Stimulated activated CD4-positive, alpha-beta T cell treated with anti-CD3 and anti-CD28 coated beads, Interleukin-1b, Interleukin-23, amount 100 ng/mL, for 48 hours (primary cell): ENCODE results near the gene ZFPM1.

Source experiments
- DNase-seq: peaks from one replicate; pipeline ENCODE4 v3.0.0-alpha.2; 2020

The ZFPM1 gene

GRCh38 chr16:88580371-88580770 is 127.3 kb downstream of the ZFPM1 start:
- DNase-seq = no peak

- no peak for DNase-seq
Measured at GRCh38 chr16:88581033-88581432, 128.0 kb downstream of the ZFPM1 start.

- DNase-seq = no peak
Measured at GRCh38 chr16:88582912-88583575, 130.0 kb downstream of the ZFPM1 start.

- no peak for DNase-seq
Measured at GRCh38 chr16:88584676-88585075, 131.6 kb downstream of the ZFPM1 start.

GRCh38 chr16:88585269-88585668 is 132.2 kb downstream of the ZFPM1 start:
- no peak for DNase-seq

GRCh38 chr16:88585927-88586581 is 133.0 kb downstream of the ZFPM1 start:
- no peak for DNase-seq
